Measurements from ENCODE around the gene LCT. TPM values are rescaled to one million over a fixed set of nuclear protein-coding genes. Genes with fewer than 3 reads are reported as not detected.
A peak's percentile ranks its signal among the peaks of the same experiment; 100 is the strongest.
"Not testable (repeated sequence)": the region's sequence is repeated elsewhere in the genome, so short reads cannot be mapped to it uniquely, and the experiment has no call there.

The LCT gene
- total RNA-seq, 6 experiments from 2014 or later = not detected

DNA sequence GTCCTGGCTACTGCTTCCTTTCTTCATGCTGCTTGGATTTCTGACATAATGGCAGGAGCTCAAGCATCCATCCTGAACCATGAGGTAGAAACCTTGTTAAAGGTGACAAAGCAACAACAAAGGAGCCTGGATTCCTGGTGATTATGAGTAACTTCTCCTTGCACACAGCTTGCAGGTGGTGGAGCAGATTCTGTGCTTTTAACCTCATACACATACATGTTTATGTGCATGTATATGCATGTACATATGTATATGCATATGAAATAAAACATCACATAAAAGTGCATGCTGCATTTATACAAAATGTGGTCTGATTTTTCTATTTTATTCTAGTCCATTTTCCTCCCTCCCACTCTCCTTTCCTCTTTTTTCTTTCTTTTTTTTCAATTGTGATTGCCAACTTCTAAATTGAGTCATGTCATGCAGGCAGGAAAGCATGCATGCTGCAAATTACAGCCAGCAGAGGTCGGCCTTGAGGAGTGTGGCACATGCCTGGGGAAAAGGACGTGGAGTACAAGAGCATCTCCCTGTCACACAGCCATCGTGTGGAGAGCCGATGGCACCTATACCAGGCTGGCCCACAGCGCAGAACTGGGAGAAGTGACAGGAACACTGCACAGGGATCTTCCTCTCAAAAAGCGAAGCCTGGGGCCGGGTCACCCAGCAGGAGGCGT is 17.9 kb downstream of the LCT start:
- H3K4me3 Mint-ChIP-seq = no peak overlapping the region
- DNase-seq = peak; percentile 23
- H3K27me3 Mint-ChIP-seq (ENCODE audit: insufficient read depth) = peaks cover 12% of the 10 kb centered on the region
- TF ChIP-seq, protein P1, sequence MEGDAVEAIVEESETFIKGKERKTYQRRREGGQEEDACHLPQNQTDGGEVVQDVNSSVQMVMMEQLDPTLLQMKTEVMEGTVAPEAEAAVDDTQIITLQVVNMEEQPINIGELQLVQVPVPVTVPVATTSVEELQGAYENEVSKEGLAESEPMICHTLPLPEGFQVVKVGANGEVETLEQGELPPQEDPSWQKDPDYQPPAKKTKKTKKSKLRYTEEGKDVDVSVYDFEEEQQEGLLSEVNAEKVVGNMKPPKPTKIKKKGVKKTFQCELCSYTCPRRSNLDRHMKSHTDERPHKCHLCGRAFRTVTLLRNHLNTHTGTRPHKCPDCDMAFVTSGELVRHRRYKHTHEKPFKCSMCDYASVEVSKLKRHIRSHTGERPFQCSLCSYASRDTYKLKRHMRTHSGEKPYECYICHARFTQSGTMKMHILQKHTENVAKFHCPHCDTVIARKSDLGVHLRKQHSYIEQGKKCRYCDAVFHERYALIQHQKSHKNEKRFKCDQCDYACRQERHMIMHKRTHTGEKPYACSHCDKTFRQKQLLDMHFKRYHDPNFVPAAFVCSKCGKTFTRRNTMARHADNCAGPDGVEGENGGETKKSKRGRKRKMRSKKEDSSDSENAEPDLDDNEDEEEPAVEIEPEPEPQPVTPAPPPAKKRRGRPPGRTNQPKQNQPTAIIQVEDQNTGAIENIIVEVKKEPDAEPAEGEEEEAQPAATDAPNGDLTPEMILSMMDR (IDR thresholded peaks at IDR 0.05) = peak; percentile 69
- H3K27ac Mint-ChIP-seq = no peak overlapping the region
- peaks cover 24% of the 10 kb centered on the region for H3K4me1 Mint-ChIP-seq (ENCODE audit: low read depth)
- H3K36me3 Mint-ChIP-seq (ENCODE audit: low read depth) = peaks cover 11% of the 10 kb centered on the region; the same call in 1 of the 2 replicates
- H3K9me3 Mint-ChIP-seq = peaks cover 7% of the 10 kb centered on the region

DNA sequence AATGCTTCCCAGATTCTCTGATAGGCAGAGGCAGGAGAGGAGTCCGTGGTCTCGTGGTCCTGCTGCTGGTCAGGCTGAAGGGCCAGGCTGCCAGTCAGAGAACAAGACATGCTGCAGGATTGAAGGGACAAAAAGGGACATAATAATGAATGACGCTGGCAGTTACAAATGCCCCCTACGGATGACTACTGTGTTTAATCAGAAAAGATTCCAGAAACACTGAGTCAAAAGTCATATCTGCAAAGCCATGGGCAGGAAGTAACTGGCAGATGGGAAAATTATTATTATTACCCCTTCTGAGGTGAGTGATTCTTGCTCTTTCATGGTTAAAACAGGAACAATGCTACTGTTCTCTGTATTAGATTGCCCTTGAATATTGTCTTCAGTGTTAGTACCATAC is 19.0 kb downstream of the LCT start:
- no peak overlapping the region for H3K4me3 Mint-ChIP-seq
- H3K27ac Mint-ChIP-seq = no peak overlapping the region
- H3K36me3 Mint-ChIP-seq (ENCODE audit: low read depth) = peaks cover 7% of the 10 kb centered on the region; the same call in 1 of the 2 replicates
- TF ChIP-seq, protein P1 (IDR thresholded peaks at IDR 0.05) = no peak
- DNase-seq = no peak
- H3K27me3 Mint-ChIP-seq (ENCODE audit: insufficient read depth) = peaks cover 8% of the 10 kb centered on the region
- peaks cover 3% of the 10 kb centered on the region for H3K9me3 Mint-ChIP-seq
- peaks cover 24% of the 10 kb centered on the region for H3K4me1 Mint-ChIP-seq (ENCODE audit: low read depth)

DNA sequence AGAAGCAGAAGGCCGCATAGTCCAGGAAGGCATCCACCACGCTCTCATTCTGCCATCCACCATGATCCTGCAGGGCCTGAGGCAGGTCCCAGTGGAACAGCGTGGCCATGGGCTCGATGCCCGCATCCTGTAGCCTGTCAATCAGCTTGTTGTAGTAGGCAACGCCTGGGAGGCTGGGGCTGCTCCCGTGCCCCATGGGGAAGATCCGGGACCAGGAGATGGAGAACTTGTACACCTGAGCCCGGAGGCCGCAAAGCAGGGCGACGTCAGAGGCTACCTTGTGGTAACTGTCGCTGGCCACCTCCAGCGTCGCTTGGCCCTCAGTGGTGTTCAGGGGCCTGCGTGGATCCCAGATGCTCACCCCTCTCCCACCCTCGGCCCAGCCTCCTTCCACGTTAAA is 19.5 kb downstream of the LCT start:
- no peaks in the 10 kb centered on the region for H3K9me3 Mint-ChIP-seq
- 0 out of 2 replicates have a peak, but pooled peaks cover 3% of the 10 kb centered on the region for H3K36me3 Mint-ChIP-seq (ENCODE audit: low read depth)
- H3K27ac Mint-ChIP-seq = no peak overlapping the region
- peaks cover 4% of the 10 kb centered on the region for H3K27me3 Mint-ChIP-seq (ENCODE audit: insufficient read depth)
- DNase-seq = no peak
- no peak overlapping the region for H3K4me3 Mint-ChIP-seq
- TF ChIP-seq, protein P1 (IDR thresholded peaks at IDR 0.05) = no peak
- peaks cover 24% of the 10 kb centered on the region for H3K4me1 Mint-ChIP-seq (ENCODE audit: low read depth)

DNA sequence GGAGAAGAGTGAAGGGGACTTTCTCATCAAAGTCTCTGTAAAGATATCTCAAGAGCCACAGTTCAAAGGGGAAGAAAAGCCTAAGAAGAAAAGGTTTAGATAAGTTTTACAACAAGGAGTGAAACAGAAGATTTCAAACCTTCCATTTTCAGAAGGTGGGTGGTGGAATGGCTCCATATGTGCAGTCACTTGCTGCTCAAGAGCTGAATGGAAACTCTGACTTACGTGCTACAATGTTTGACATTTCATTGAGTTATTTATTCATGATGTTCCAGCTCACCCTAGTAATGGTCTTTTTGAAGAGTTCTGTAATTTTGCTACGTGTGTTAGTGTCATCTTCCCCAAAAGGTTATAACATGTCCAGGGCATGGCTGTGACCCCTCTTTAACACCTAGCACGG is 21.7 kb downstream of the LCT start:
- H3K27me3 Mint-ChIP-seq (ENCODE audit: insufficient read depth) = peaks cover 4% of the 10 kb centered on the region

DNA sequence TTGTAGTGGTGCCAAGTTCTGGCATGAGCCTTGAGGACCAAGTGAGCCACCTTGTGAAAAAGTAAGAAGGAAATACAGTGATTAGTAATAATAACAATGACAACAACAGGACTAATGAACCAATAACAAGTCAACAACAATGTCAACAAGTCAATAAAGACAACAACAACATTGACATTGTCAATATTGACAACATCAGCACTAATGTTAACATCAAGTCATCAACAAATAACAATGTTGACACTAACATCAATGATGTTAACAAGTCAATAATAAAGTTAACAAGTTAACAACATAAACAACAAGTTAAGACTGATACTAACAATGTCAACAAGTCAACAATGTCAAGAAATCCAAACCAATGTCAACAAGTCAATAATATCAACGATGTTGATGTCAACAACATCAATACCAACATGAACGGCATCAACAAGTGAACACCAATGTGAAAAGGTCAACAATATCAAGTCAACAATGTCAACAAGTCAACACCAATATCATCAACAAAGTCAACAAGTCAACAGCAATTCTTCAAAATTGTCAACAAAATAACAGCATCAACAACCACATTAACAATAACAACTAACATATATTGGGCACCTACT is 24.0 kb downstream of the LCT start:
- Mint-ChIP-seq H3K9me3 (no peaks in the 10 kb centered on the region), H3K27ac (no peak overlapping the region), H3K27me3 (ENCODE audit: insufficient read depth) (peaks cover 6% of the 10 kb centered on the region), H3K4me1 (ENCODE audit: low read depth) (peaks cover 4% of the 10 kb centered on the region; the same call in 1 of the 2 replicates), H3K36me3 (ENCODE audit: low read depth) (0 out of 2 replicates have a peak, but pooled peaks cover 3% of the 10 kb centered on the region), H3K4me3 (no peak overlapping the region)
- no peak for DNase-seq
- TF ChIP-seq, protein P1 (IDR thresholded peaks at IDR 0.05) = no peak

More for the DNA sequence above, 21.7 kb downstream of the LCT start:
- Mint-ChIP-seq H3K9me3 (no peaks in the 10 kb centered on the region), H3K4me1 (ENCODE audit: low read depth) (peaks cover 20% of the 10 kb centered on the region), H3K27ac (no peak overlapping the region), H3K4me3 (no peak overlapping the region), H3K36me3 (ENCODE audit: low read depth) (0 out of 2 replicates have a peak, but pooled peaks cover 3% of the 10 kb centered on the region)
- DNase-seq = no peak
- TF ChIP-seq, protein P1 (IDR thresholded peaks at IDR 0.05) = no peak

DNA sequence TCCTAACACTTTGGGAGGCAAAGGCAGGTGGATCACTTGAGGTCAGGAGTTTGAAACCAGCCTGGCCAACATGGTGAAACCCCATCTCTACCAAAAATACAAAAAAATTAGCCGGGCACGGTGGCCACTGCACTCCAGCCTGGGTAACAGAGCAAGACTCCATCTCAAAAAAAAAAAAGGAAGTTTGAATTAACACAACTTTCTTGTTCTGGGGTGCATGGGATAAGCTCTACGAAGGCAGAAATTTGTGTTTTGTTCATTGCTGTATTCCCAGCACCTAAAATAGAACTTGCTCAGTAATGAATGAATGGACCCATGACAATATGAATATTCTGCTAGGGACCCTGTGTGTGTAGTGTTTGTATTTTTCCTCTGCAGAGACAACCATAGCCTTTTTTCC is 29.1 kb downstream of the LCT start:
- not testable (repeated sequence) for H3K27me3 Mint-ChIP-seq (ENCODE audit: insufficient read depth); DNase-seq; H3K27ac Mint-ChIP-seq; H3K36me3 Mint-ChIP-seq (ENCODE audit: low read depth); H3K9me3 Mint-ChIP-seq; H3K4me3 Mint-ChIP-seq; H3K4me1 Mint-ChIP-seq (ENCODE audit: low read depth)

All from HFFc6 (cell line).